ENCODE data around the gene PIN1. TPM values are rescaled to one million over a fixed set of nuclear protein-coding genes. Genes with fewer than 3 reads are reported as not detected.
"Not testable (repeated sequence)": the region's sequence is repeated elsewhere in the genome, so short reads cannot be mapped to it uniquely, and the experiment has no call there.

Gene PIN1
- polyA plus RNA-seq, 1 donor from 2014 or later: 268 TPM

DNA sequence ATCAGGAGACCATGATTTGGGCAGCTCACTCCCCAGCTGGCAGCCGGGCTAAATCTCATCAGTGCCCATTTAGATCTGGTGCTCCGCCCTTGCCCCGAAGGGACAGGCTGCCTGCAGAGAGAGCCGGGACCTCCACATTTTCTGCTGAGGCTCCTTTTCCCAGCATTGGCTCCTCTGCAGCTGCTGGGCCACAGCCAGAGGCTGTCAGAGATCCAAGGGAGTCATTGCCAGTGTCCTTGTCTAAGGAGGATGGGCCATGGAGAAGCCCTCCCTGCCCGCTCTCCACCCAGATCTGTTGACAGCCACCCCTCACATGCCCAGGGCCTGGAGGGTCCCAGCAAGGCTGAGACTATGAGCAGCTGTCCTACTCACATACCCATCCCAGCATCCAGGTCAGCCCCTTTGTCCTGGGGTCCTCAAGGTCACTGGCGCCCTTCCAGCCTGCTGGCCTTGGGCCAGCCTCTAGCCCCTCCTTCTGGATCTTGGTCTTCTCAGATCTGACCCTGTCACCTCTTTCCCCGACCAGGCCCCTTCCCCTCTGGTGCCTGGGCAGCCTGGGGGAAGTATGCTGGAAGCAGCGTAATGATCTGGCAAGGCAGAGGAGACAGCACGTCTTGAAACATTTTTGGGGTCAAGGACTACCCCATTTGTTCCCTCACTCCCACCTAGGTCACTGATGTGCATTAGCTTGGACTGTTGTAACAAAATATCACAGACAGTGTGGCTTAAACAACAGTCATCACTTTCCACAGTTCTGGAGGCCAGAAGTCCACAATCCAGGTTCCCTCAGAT is 7.9 kb downstream of the PIN1 start:
- Histone ChIP-seq H3K9me3 (ENCODE audit: low read length) (no peaks in the 10 kb centered on the region), H2AFZ (ENCODE audit: low read depth, low read length) (no peak overlapping the region), H3F3A (ENCODE audit: insufficient read depth, low read length, poor library complexity, severe bottlenecking) (no peaks in the 10 kb centered on the region), H3K9me2 (ENCODE audit: insufficient read depth, low read length) (no peaks in the 10 kb centered on the region), H3K27ac (ENCODE audit: low read length) (no peak overlapping the region), H3K36me3 (ENCODE audit: insufficient read depth, low read length) (no peaks in the 10 kb centered on the region), H3K27me3 (ENCODE audit: insufficient read depth, low read depth, low read length) (no peaks in the 10 kb centered on the region), H3K4me3 (ENCODE audit: low read length) (no peak overlapping the region), H3K4me2 (ENCODE audit: low read length) (no peak overlapping the region), H3K9ac (ENCODE audit: low read length) (no peak overlapping the region), H4K20me1 (ENCODE audit: insufficient read depth) (no peaks in the 10 kb centered on the region), H3K79me2 (replicated peaks; ENCODE audit: insufficient read depth, low read length) (no peaks in the 10 kb centered on the region)
- TF ChIP-seq POLR2AphosphoS5 (IDR thresholded peaks at IDR 0.05) (no peak), TAF1 (IDR thresholded peaks at IDR 0.05; ENCODE audit: low read depth) (no peak), SMC3 (conservative IDR thresholded peaks at IDR 0.05; ENCODE audit: poor library complexity) (no peak), MXI1 (conservative IDR thresholded peaks at IDR 0.05; ENCODE audit: poor library complexity, severe bottlenecking) (no peak)

DNA sequence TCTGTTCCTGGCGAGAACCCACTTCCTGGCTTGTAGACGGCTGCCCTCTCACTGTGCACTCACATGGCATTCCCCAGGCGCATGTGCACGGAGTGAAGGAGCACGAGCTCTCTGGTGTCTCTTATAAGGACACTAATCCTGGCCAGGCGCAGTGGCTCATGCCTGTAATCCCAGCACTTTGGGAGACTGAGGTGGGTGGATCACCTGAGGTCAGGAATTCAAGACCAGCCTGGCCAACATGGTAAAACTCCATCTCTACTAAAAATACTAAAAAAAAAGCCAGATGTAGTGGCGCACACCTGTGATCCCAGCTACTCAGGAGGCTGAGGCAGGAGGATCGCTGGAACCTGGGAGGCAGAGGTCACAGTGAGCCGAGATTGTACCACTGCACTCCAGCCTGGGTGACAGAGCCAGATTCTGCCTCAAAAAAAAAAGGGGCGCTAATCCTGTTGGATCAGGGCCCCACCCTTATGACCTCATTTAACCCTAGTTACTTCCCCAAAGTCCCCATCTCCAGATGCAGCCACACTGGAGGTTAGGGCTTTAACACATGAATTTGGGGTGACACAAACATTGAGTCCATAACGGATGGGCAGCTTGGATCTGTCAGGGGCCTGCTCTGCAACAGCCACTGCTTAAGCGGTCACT is 8.6 kb downstream of the PIN1 start:
- not testable (repeated sequence) for H4K20me1 ChIP-seq (ENCODE audit: insufficient read depth); H3K27ac ChIP-seq (ENCODE audit: low read length)

DNA sequence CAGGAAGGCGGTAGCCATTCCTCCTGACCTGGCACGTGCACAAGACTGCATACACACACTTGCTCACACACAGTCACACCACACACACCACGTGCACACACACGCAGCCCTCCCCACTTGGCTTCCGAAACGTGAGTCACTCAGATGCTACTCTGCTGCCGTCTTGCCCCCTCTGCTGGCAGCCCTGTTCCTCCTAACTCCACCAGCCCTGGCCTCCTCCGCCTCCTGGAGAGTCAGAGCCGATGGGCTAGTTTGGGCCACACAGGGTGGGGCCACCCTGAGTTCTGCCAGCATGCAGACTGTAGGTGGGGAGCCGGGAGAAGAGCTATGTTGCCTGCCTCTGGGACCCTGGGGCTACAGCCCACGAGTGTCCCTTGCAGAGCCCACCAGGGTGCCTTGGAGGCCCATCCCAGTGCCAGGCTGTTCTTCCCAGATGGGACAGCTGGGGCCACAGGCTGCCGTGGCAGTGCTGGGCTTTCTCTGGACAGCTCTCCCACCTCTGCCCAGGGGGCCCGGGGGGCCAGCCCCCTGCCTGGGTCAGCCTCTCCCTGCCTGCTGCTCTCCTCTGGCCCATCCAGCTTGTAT is 12.1 kb downstream of the PIN1 start:
- no peak overlapping the region for H2AFZ ChIP-seq (ENCODE audit: low read depth, low read length)
- no peak overlapping the region for H3K27ac ChIP-seq (ENCODE audit: low read length)
- H3K9ac ChIP-seq (ENCODE audit: low read length): no peak overlapping the region
- no peak overlapping the region for H3K4me2 ChIP-seq (ENCODE audit: low read length)
- H3K9me3 ChIP-seq (ENCODE audit: low read length): no peaks in the 10 kb centered on the region
- H3K79me2 ChIP-seq (replicated peaks; ENCODE audit: insufficient read depth, low read length): no peaks in the 10 kb centered on the region
- H3K36me3 ChIP-seq (ENCODE audit: insufficient read depth, low read length): no peaks in the 10 kb centered on the region
- H3K27me3 ChIP-seq (ENCODE audit: insufficient read depth, low read depth, low read length): no peaks in the 10 kb centered on the region
- no peaks in the 10 kb centered on the region for H3F3A ChIP-seq (ENCODE audit: insufficient read depth, low read length, poor library complexity, severe bottlenecking)
- no peaks in the 10 kb centered on the region for H3K9me2 ChIP-seq (ENCODE audit: insufficient read depth, low read length)
- TF ChIP-seq SMC3 (conservative IDR thresholded peaks at IDR 0.05; ENCODE audit: poor library complexity): no peak
- no peak for TF ChIP-seq RAD21 (conservative IDR thresholded peaks at IDR 0.05)
- no peak for TF ChIP-seq POLR2AphosphoS5 (IDR thresholded peaks at IDR 0.05)
- TF ChIP-seq MXI1 (conservative IDR thresholded peaks at IDR 0.05; ENCODE audit: poor library complexity, severe bottlenecking): no peak
- TF ChIP-seq EP300 (conservative IDR thresholded peaks at IDR 0.05; ENCODE audit: poor library complexity, severe bottlenecking): no peak
- no peak for TF ChIP-seq TAF1 (IDR thresholded peaks at IDR 0.05; ENCODE audit: low read depth)
- no peaks in the 10 kb centered on the region for H4K20me1 ChIP-seq (ENCODE audit: insufficient read depth)
- H3K4me3 ChIP-seq (ENCODE audit: low read length): no peak overlapping the region

More for the DNA sequence above, 8.6 kb downstream of the PIN1 start:
- H2AFZ ChIP-seq (ENCODE audit: low read depth, low read length); H3K27me3 ChIP-seq (ENCODE audit: insufficient read depth, low read depth, low read length); H3K9me2 ChIP-seq (ENCODE audit: insufficient read depth, low read length); H3K9ac ChIP-seq (ENCODE audit: low read length); H3K36me3 ChIP-seq (ENCODE audit: insufficient read depth, low read length); H3F3A ChIP-seq (ENCODE audit: insufficient read depth, low read length, poor library complexity, severe bottlenecking); H3K4me3 ChIP-seq (ENCODE audit: low read length); H3K4me2 ChIP-seq (ENCODE audit: low read length); H3K79me2 ChIP-seq (replicated peaks; ENCODE audit: insufficient read depth, low read length); H3K9me3 ChIP-seq (ENCODE audit: low read length): not testable (repeated sequence)

DNA sequence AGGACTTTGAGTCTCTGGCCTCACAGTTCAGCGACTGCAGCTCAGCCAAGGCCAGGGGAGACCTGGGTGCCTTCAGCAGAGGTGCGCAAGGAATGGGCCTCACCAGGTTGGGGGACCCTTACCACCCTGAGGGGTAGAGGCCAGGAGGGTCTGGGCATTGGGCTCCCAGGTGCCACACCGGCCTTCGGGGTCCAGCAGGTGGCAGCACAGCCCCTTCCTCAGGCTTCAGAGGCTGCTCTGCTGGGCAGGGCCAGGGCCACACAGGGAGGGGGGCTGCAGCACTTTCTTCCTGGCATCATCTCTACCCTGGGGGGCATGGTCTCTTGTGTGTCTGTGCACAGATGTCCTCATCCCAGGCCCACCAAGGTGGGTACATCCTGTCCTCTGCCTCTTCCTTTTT is 12.9 kb downstream of the PIN1 start:
- TF ChIP-seq, protein P1, sequence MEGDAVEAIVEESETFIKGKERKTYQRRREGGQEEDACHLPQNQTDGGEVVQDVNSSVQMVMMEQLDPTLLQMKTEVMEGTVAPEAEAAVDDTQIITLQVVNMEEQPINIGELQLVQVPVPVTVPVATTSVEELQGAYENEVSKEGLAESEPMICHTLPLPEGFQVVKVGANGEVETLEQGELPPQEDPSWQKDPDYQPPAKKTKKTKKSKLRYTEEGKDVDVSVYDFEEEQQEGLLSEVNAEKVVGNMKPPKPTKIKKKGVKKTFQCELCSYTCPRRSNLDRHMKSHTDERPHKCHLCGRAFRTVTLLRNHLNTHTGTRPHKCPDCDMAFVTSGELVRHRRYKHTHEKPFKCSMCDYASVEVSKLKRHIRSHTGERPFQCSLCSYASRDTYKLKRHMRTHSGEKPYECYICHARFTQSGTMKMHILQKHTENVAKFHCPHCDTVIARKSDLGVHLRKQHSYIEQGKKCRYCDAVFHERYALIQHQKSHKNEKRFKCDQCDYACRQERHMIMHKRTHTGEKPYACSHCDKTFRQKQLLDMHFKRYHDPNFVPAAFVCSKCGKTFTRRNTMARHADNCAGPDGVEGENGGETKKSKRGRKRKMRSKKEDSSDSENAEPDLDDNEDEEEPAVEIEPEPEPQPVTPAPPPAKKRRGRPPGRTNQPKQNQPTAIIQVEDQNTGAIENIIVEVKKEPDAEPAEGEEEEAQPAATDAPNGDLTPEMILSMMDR (IDR thresholded peaks at IDR 0.05; ENCODE audit: poor library complexity, severe bottlenecking): peak; percentile 63
- TF ChIP-seq RAD21 (conservative IDR thresholded peaks at IDR 0.05): peak; percentile 53
- peak; percentile 54 for TF ChIP-seq SMC3 (conservative IDR thresholded peaks at IDR 0.05; ENCODE audit: poor library complexity)
- TF ChIP-seq MXI1 (conservative IDR thresholded peaks at IDR 0.05; ENCODE audit: poor library complexity, severe bottlenecking): no peak
- Histone ChIP-seq H3F3A (ENCODE audit: insufficient read depth, low read length, poor library complexity, severe bottlenecking) (no peaks in the 10 kb centered on the region), H3K9me3 (ENCODE audit: low read length) (no peaks in the 10 kb centered on the region), H3K4me3 (ENCODE audit: low read length) (no peak overlapping the region), H3K9ac (ENCODE audit: low read length) (no peak overlapping the region), H3K36me3 (ENCODE audit: insufficient read depth, low read length) (no peaks in the 10 kb centered on the region), H3K9me2 (ENCODE audit: insufficient read depth, low read length) (no peaks in the 10 kb centered on the region), H2AFZ (ENCODE audit: low read depth, low read length) (no peak overlapping the region), H3K79me2 (replicated peaks; ENCODE audit: insufficient read depth, low read length) (no peaks in the 10 kb centered on the region), H3K4me2 (ENCODE audit: low read length) (no peak overlapping the region), H4K20me1 (ENCODE audit: insufficient read depth) (no peaks in the 10 kb centered on the region), H3K27me3 (ENCODE audit: insufficient read depth, low read depth, low read length) (no peaks in the 10 kb centered on the region), H3K27ac (ENCODE audit: low read length) (no peak overlapping the region)
